Astrocyte (in vitro differentiated cells and primary cell): ENCODE results near the gene NOTCH2. TPM values are rescaled to one million over a fixed set of nuclear protein-coding genes. Genes with fewer than 3 reads are reported as not detected.
A peak's percentile ranks its signal among the peaks of the same experiment; 100 is the strongest.
"Not testable (repeated sequence)": the region's sequence is repeated elsewhere in the genome, so short reads cannot be mapped to it uniquely, and the experiment has no call there.

Experiments
- DNase-seq: peaks from one replicate; pipeline ENCODE4 v3.0.0-alpha.2; 2010; ENCODE audit warnings: low read depth
- FAIRE-seq: peaks from 2 replicates; lab custom pipeline; 2011; peaks lifted over from hg19 to GRCh38; lab: Jason Lieb, UNC
- H2AFZ ChIP-seq: 2 replicates; pipeline ENCODE4 v1.6.0; 2012; ENCODE audit warnings: low read depth, low read length, inconsistent platforms
- H3K27ac ChIP-seq: 2 replicates; pipeline ENCODE4 v1.5.1; 2011; ENCODE audit warnings: low read depth, low read length, inconsistent platforms
- H3K27me3 ChIP-seq: 2 replicates; pipeline ENCODE4 v1.6.0; 2011; ENCODE audit warnings: low read length, inconsistent platforms; ENCODE audit not compliant: insufficient read depth
- H3K36me3 ChIP-seq: 2 replicates; pipeline ENCODE4 v1.5.1; 2011; ENCODE audit warnings: low read length, inconsistent platforms; ENCODE audit not compliant: insufficient read depth
- H3K4me1 ChIP-seq: 2 replicates; pipeline ENCODE4 v1.5.1; 2011; ENCODE audit warnings: low read length, inconsistent platforms; ENCODE audit not compliant: insufficient read depth
- H3K4me2 ChIP-seq: 2 replicates; pipeline ENCODE4 v1.6.0; 2012; ENCODE audit warnings: low read length, inconsistent platforms
- H3K4me3 ChIP-seq: 2 replicates; pipeline ENCODE4 v1.5.1; 2011; ENCODE audit warnings: low read depth, mild to moderate bottlenecking, low read length, inconsistent platforms; ENCODE audit not compliant: insufficient read depth
- H3K79me2 ChIP-seq: 2 replicates; pipeline ENCODE4 v1.6.0; 2012; ENCODE audit warnings: mild to moderate bottlenecking, low read length, inconsistent platforms; ENCODE audit not compliant: insufficient read depth
- H3K9ac ChIP-seq: 2 replicates; pipeline ENCODE4 v1.6.0; 2012; ENCODE audit warnings: mild to moderate bottlenecking, low read length, inconsistent platforms
- H3K9me3 ChIP-seq: 2 replicates; pipeline ENCODE4 v1.5.1; 2012; ENCODE audit warnings: low read depth, mild to moderate bottlenecking, low read length, inconsistent platforms; ENCODE audit not compliant: insufficient read depth
- H4K20me1 ChIP-seq: 2 replicates; pipeline ENCODE4 v1.6.0; 2012; ENCODE audit warnings: low read length, inconsistent platforms; ENCODE audit not compliant: insufficient read depth
- H3K27ac Mint-ChIP-seq: one replicate; pipeline ENCODE4 v1.8.0; 2021; ENCODE audit warnings: mild to moderate bottlenecking, mixed read lengths; ENCODE audit not compliant: unreplicated experiment
- H3K27me3 Mint-ChIP-seq: one replicate; pipeline ENCODE4 v1.8.0; 2021; ENCODE audit warnings: low read depth, mixed read lengths; ENCODE audit not compliant: unreplicated experiment
- H3K36me3 Mint-ChIP-seq: one replicate; pipeline ENCODE4 v1.8.0; 2021; ENCODE audit warnings: low read depth, mixed read lengths; ENCODE audit not compliant: unreplicated experiment
- H3K4me1 Mint-ChIP-seq: one replicate; pipeline ENCODE4 v1.8.0; 2021; ENCODE audit warnings: low read depth, mixed read lengths; ENCODE audit not compliant: unreplicated experiment
- H3K4me3 Mint-ChIP-seq: one replicate; pipeline ENCODE4 v1.8.0; 2021; ENCODE audit warnings: mild to moderate bottlenecking, moderate library complexity, mixed read lengths; ENCODE audit not compliant: unreplicated experiment
- H3K9me3 Mint-ChIP-seq: one replicate; pipeline ENCODE4 v1.8.0; 2021; ENCODE audit warnings: mild to moderate bottlenecking, mixed read lengths; ENCODE audit not compliant: unreplicated experiment
- total RNA-seq: library from RNA; stranded (reverse); gene quantifications from 2 replicates; pipeline ENCODE4 v1.2.1, GENCODE V29; 2021

Gene NOTCH2
- total RNA-seq, 1 donor from 2014 or later = 194 TPM

DNA sequence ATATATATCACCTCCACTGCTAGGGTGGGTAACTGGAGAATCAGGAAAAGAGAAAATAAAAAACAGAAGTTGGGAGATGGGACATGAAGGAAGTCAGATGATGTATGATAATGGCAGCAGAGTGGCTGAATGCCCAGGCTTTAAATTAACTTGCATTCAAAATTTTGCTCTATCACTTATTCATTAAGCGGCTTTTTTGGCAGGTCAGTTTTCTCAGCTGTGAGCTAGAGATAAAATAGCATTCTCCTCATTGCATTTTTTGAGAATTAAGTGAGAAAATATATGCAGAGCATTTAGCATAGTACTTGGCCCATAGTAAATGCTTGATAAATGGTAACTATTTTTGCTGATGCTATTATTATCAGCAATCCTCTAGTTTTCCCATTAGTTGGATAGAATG is 32.1 kb upstream of the NOTCH2 start:
- DNase-seq = peak; percentile 37
- H3K9ac ChIP-seq, H3K27ac ChIP-seq, H3K4me1 ChIP-seq, H3K79me2 ChIP-seq, H3K36me3 Mint-ChIP-seq, H3K9me3 Mint-ChIP-seq, H3K4me1 Mint-ChIP-seq, H3K4me3 Mint-ChIP-seq, H3K4me2 ChIP-seq, FAIRE-seq, H4K20me1 ChIP-seq, H3K27ac Mint-ChIP-seq, H3K36me3 ChIP-seq, H3K9me3 ChIP-seq, H3K4me3 ChIP-seq, H3K27me3 Mint-ChIP-seq, H3K27me3 ChIP-seq, H2AFZ ChIP-seq: not testable (repeated sequence)

DNA sequence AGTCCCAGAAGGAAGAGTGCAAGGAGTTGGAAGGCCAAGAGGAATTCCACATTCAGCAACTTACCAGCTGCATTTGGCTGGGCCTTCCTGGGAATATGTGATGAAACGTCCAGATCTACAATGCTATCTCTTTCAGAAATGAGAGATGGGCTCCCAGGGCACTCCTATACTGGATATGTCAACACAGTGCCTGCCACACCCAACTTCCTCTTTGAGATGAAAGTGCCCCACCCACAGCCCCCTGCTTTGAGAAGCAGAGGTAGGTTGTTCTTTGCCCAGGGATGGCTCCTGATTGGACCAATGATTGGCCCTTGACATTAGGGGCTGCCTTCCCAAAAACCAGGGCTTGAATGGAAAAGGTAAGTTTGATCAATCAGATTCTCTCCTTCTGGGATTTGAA is 31.1 kb upstream of the NOTCH2 start:
- H3K36me3 Mint-ChIP-seq, H3K4me1 Mint-ChIP-seq, H3K27me3 ChIP-seq, H3K9me3 ChIP-seq, H3K27ac ChIP-seq, H3K9me3 Mint-ChIP-seq, DNase-seq, H3K4me1 ChIP-seq, H3K79me2 ChIP-seq, H3K27ac Mint-ChIP-seq, H3K9ac ChIP-seq, FAIRE-seq, H2AFZ ChIP-seq, H3K4me3 ChIP-seq, H3K4me3 Mint-ChIP-seq, H3K27me3 Mint-ChIP-seq, H3K4me2 ChIP-seq, H4K20me1 ChIP-seq, H3K36me3 ChIP-seq: not testable (repeated sequence)

DNA sequence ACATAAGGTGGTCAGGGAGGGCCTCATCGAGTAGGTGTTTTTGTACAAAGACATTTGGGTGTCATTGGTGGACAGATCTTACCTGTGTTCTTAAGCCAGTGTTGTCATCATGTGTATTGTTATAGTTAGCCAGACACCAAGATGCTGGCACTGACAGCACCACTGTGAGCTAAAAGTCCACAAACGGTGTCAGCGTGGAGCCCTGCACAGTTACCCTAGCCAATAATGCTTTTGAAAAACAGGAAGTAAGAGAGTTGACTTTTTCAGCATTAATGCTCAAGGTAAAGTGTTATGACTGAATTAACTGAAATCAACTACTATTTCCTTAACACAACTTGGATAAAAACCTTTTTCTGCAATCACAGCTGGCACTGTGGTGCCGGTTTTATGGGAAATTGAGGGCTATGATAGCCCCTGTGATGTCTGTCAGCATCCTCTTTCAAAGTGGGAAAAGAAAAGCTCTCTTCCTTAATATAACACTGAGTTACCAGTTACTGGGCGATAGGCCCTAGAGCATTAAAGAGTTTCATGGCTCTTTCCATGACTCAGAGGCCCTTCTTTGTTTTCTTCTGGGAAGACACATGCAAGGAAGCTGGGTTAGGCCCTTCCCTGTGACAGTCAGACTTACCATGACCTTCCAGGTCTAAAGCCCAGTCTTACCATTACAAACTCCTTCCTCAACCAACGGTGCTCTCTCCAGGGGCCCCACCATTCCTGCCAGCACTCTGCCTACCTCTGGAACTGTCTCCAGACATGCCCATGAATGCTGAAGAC is 29.7 kb upstream of the NOTCH2 start:
- not testable (repeated sequence) for H3K9ac ChIP-seq, H3K36me3 Mint-ChIP-seq, H3K9me3 Mint-ChIP-seq, H3K79me2 ChIP-seq, H2AFZ ChIP-seq, DNase-seq, H3K4me3 ChIP-seq, H3K27ac Mint-ChIP-seq, H3K9me3 ChIP-seq, H4K20me1 ChIP-seq, H3K4me2 ChIP-seq, H3K27me3 Mint-ChIP-seq, H3K36me3 ChIP-seq, H3K4me3 Mint-ChIP-seq, H3K4me1 ChIP-seq, FAIRE-seq, H3K27ac ChIP-seq, H3K27me3 ChIP-seq, H3K4me1 Mint-ChIP-seq

DNA sequence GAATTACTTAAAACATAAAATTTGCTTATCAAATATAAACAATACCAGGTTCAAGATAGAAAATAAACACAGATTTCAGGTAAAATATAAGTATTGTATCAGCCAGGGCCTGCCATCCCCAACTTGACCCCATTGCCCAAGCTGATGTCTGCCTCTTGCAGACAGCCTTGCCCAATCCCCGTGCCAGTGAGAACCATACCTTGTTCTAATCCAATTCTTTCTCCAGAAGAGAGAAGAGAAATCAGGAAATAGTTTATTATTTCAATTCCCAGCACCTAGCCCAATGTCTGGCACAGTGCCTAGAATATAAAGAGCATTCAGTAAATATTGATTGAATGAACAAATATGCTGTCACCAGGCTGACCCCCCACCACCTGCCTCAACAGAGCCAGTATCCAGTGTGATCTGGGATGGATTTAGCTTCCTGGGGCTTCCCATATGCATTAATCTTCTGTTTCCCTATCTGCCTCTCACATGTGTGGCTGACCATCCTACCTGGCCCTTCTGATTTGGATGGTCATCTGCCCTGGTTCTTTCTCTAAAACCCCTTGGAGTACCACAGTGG is 27.6 kb upstream of the NOTCH2 start:
- not testable (repeated sequence) for H3K36me3 Mint-ChIP-seq, H3K27me3 ChIP-seq, H3K9me3 Mint-ChIP-seq, H4K20me1 ChIP-seq, H3K36me3 ChIP-seq, H3K4me1 Mint-ChIP-seq, FAIRE-seq, H3K4me3 ChIP-seq, H2AFZ ChIP-seq, H3K27me3 Mint-ChIP-seq, H3K9me3 ChIP-seq, H3K4me2 ChIP-seq, H3K4me1 ChIP-seq, DNase-seq, H3K9ac ChIP-seq, H3K4me3 Mint-ChIP-seq, H3K27ac Mint-ChIP-seq, H3K79me2 ChIP-seq, H3K27ac ChIP-seq

DNA sequence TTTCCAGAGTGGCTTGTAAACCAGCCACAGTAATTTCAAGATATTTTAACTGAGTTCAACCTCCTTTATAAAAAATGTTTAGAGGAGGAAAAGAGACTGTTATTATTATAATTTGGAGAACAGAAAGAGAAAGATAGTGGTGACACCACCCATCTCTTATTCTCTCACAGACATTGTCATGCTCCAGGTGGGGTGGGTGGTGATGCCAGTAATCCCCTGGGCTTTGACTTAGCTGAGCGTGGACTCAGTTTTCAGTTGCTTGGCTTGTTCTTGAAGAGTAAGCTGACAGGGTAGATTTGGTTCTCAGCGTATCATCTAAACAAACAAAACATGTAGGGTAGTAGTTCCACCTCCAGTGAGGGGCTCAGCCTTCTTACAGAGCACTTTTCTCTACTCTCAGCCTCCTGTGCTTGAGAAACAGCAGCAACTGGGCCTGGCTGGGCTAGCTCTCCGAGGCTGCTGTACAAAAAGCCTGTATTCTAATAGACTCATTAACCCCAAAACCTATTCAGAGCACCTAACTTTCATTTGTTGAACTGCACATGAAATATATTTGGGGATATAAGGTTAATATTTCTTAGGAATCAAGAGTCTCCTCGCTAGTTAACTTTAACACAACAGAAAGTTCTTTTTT is 24.2 kb upstream of the NOTCH2 start:
- not testable (repeated sequence) for H3K4me3 ChIP-seq, H3K36me3 ChIP-seq, H3K79me2 ChIP-seq, DNase-seq, H2AFZ ChIP-seq, FAIRE-seq, H3K27ac Mint-ChIP-seq, H3K4me1 Mint-ChIP-seq, H3K36me3 Mint-ChIP-seq, H3K4me2 ChIP-seq, H3K27ac ChIP-seq, H4K20me1 ChIP-seq, H3K27me3 Mint-ChIP-seq, H3K9me3 ChIP-seq, H3K4me3 Mint-ChIP-seq, H3K27me3 ChIP-seq, H3K4me1 ChIP-seq, H3K9ac ChIP-seq, H3K9me3 Mint-ChIP-seq
